AG09309 (cell line): ENCODE results near the gene SLC22A23.
A peak's percentile ranks its signal among the peaks of the same experiment; 100 is the strongest.

Experiments
- DNase-seq: peaks from one replicate; pipeline ENCODE4 v3.0.0-alpha.2; 2010; ENCODE audit warnings: low read depth
- H3K4me3 ChIP-seq: 2 replicates; pipeline ENCODE4 v1.5.1; 2011; ENCODE audit warnings: mild to moderate bottlenecking, low read depth, low read length, moderate library complexity; ENCODE audit not compliant: control insufficient read depth
- CTCF ChIP-seq: IDR thresholded peaks from 2 replicates; pipeline ENCODE4 v1.5.1; 2011; ENCODE audit warnings: mild to moderate bottlenecking, low read depth, low read length, inconsistent platforms; ENCODE audit not compliant: insufficient read depth, control insufficient read depth; ENCODE audit errors: missing control alignments

Gene SLC22A23

GRCh38 chr6:3466488-3467219 is 9.8 kb upstream of the SLC22A23 start:
- DNase-seq, result no peak
- no peak overlapping the region for H3K4me3 ChIP-seq
- no peak for TF ChIP-seq CTCF

GRCh38 chr6:3460253-3460652 is 3.4 kb upstream of the SLC22A23 start:
- no peak for TF ChIP-seq CTCF
- no peak overlapping the region for H3K4me3 ChIP-seq
- DNase-seq, result no peak

- no peak for DNase-seq
- TF ChIP-seq CTCF, result no peak
- H3K4me3 ChIP-seq, result no peak overlapping the region
These were observed 2.0 kb upstream of the SLC22A23 start for GRCh38 chr6:3458706-3459421.

GRCh38 chr6:3457710-3458602 is 1.1 kb upstream of the SLC22A23 start:
- TF ChIP-seq CTCF, result no peak
- H3K4me3 ChIP-seq, result peak overlapping the region; percentile 38; the same call in 1 of the 2 replicates
- no peak for DNase-seq

- peak overlapping the region; percentile 65 for H3K4me3 ChIP-seq
- DNase-seq, result no peak
These were observed 404 bp downstream of the SLC22A23 start for GRCh38 chr6:3456395-3456897.

More at GRCh38 chr6:3456395-3456897, 404 bp downstream of the SLC22A23 start:
- no peak for TF ChIP-seq CTCF
